ENCODE measurements around the gene OR1A2.
"Not testable (repeated sequence)": the region's sequence is repeated elsewhere in the genome, so short reads cannot be mapped to it uniquely, and the experiment has no call there.

Gene OR1A2, protein sequence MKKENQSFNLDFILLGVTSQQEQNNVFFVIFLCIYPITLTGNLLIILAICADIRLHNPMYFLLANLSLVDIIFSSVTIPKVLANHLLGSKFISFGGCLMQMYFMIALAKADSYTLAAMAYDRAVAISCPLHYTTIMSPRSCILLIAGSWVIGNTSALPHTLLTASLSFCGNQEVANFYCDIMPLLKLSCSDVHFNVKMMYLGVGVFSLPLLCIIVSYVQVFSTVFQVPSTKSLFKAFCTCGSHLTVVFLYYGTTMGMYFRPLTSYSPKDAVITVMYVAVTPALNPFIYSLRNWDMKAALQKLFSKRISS

GRCh38 chr17:3197219-3197618 lies at the start of gene OR1A2:
OR1A2 (plus strand) TSS chr17:3197519; CDS start chr17:3197519, 0 bp downstream.
- no peak for DNase-seq

- DNase-seq: no peak
Measured at GRCh38 chr17:3157218-3157617, 40.1 kb upstream of the OR1A2 start.

DNA sequence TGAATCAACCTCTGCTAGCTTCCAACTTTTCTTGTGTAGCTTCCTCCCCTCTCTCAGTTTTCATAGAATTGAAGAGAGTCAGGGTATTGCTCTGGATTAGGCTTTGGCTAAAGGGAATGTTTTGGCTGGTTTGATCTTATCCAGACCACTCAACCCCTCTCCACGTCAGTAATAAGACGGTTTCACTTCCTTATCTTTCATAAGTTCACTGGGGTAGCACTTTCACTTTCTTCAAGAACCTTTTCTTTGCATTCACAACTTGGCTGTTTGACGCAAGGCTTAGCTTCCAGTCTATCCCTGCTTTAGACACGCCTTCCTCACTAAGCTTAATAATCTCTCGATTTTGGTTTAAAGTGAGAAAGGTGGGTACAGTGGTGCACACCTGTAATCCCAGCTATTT lies 29.7 kb upstream of the OR1A2 start:
- DNase-seq: no peak

DNA sequence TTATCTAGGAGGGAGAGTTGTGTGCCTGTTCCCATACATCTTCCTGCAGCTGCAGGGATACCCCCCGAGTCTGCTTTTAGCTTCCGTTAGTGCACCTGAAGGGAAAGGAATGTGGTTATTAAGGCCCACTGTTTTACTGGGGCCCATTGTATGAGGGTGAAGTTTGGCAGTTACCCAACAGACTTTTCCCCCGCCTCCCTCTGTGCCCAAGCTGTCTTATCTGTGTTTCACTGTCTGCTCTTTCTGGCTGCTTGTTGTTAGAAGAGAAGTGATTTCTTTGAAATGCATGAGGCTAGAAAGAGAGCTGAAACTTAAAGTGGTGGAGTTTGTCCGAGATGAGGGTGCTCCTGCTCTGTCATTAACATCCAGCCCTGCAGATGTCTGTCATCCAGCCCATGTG lies 7.4 kb upstream of the OR1A2 start:
- DNase-seq: no peak

GRCh38 chr17:3207367-3207766 lies 10.0 kb downstream of the OR1A2 start, which contains the start of gene OR1A1:
OR1A1 (plus strand) TSS chr17:3207667; CDS start chr17:3215621, 7,954 bp downstream.
- DNase-seq: no peak

GRCh38 chr17:3208484-3208883 lies 11.2 kb downstream of the OR1A2 start:
- DNase-seq: no peak

DNA sequence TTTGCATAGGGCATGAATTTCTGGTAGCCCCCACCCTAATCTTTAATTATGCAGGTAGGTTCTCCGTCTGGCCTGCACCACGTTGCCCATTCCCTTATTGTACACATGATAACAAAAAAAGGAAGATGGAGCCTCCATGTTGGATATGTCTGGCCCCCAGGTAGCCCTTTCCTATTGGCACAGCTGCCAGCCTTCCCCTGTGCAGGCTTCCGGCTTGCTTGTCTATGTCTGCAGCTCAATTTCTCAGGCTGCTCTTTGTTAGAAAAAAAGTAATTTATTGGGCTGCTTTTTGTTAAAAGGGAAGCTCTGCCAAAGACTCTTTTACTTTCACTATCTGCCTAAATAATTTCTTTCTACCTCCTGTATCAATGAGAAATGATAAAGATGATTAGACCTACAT lies 15.7 kb downstream of the OR1A2 start:
- no peak for DNase-seq

- no peak for DNase-seq
Measured at GRCh38 chr17:3213587-3213986, 16.3 kb downstream of the OR1A2 start.

DNA sequence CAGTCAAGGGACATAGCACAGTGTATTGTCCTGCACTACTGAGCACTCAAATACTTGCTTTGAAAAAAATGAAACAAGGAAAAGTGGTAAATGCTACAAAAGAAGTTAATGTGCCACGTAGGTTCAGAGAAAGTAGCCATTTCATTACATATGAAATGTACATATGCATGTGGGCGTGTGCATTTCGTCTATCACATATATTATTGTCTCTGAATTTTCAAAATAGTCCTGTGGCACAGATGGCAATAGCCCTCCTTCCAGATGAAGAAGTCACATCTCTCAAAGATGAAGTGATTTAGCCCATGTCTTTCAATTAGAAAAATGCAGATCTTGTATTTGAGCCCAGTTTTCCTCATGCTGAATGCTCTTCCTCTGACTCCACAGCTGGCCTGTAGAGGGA lies 22.7 kb downstream of the OR1A2 start:
- DNase-seq: not testable (repeated sequence)

GRCh38 chr17:3221850-3222249 lies 24.5 kb downstream of the OR1A2 start:
- DNase-seq: no peak

DNA sequence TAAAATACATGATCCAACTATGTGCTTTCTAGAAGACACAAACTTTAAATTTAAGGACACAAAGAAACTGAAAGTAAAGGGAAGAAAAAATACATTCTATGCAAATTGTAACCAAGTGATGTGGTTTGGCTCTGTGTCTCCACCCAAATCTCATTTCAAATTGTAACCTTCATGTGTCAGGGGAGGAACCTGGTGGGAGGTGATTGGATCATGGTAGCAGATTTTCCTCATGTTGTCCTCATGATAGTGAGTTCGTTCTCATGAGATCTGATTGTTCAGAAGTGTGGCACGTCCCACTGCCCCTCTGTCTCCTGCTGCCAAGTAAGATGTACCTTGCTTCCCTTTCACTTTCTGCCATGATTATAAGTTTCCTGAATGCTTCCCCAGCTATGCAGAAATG lies 25.2 kb downstream of the OR1A2 start:
- DNase-seq: no peak

DNA sequence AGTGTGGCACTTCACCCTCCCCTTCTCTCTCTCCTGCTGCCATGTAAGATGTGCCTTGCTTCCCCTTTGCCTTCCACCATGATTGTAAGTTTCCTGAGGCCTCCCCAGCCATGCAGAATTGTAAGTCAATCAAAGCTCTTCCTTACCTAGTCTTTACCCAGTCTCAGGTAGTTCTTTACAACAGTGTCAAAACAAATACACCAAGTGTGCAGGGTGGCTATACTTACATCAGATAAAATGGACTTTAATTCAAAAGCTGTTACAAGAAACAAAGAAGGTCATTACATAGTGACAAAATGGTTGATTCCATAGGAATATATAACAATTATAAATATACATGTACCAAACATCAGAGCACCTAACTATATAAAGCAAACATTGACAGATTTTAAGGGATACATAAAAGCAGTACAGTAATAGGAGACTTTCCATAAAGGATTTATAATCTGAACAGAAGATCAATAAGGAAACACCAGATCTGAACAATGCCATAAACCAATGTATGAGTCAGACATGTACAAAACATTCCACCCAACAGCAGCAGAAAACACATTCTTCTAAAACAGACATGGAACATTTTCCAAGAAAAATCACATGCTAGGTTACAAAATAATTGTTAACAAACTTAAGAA lies 27.5 kb downstream of the OR1A2 start:
- DNase-seq: not testable (repeated sequence)

DNA sequence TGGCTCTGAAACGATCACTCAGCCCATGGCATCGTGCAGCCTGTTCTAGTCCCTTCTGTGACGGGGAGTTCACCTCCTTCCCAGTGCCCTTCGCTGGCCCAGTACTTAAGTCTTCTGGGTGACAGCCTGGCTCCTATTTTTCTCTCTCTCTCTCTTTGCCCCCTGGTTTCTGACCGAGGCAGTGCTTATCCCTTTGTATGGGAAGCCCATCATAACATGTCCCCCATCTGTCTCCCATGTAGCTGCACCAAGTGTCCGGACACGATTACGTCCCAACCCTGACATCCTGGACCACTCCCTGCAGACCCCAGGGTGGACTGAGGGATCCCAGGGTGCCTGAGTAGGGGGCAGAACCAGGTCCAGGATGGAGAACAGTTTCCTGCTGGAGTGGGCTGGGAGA lies 35.0 kb downstream of the OR1A2 start:
- not testable (repeated sequence) for DNase-seq

GRCh38 chr17:3238685-3239084 lies 41.4 kb downstream of the OR1A2 start:
- DNase-seq: not testable (repeated sequence)

DNA sequence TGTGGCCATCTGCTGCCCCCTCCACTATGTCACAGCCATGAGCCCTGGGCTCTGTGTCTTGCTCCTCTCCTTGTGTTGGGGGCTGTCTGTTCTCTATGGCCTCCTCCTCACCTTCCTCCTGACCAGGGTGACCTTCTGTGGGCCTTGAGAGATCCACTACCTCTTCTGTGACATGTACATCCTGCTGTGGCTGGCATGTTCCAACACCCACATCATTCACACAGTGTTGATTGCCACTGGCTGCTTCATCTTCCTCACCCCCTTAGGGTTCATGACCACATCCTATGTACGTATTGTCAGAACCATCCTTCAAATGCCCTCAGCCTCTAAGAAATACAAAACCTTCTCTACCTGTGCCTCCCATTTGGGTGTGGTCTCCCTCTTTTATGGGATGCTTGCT lies 43.7 kb downstream of the OR1A2 start:
- not testable (repeated sequence) for DNase-seq

- DNase-seq: not testable (repeated sequence)
Measured at GRCh38 chr17:3244841-3245240, 47.5 kb downstream of the OR1A2 start.

Data from NCI-H2107 (cell line).